ENCODE measurements around the gene GDI1.

- TF ChIP-seq POLR2A (IDR thresholded peaks at IDR 0.05; ENCODE audit: low read length) (no peak), GATA1 (IDR thresholded peaks at IDR 0.05; ENCODE audit: low read depth, low read length) (no peak)
These were observed 16.6 kb upstream of the GDI1 start for GRCh38 chrX:154420402-154420756.
